IPS-18a (cell line): ENCODE results near the gene RASGEF1B.

Experiments
- H3K27ac ChIP-seq: one replicate; pipeline ENCODE4 v1.5.1; 2013; ENCODE audit warnings: low read length
- H3K27me3 ChIP-seq: one replicate; pipeline ENCODE4 v1.6.1; 2013; ENCODE audit warnings: mild to moderate bottlenecking, low read length; ENCODE audit not compliant: control insufficient read depth, insufficient read depth
- H3K36me3 ChIP-seq: one replicate; pipeline ENCODE4 v1.6.1; 2013; ENCODE audit warnings: low read depth, low read length; ENCODE audit not compliant: control insufficient read depth
- H3K4me1 ChIP-seq: one replicate; pipeline ENCODE4 v1.6.1; 2013; ENCODE audit warnings: low read depth, low read length; ENCODE audit not compliant: control insufficient read depth
- H3K4me3 ChIP-seq: one replicate; pipeline ENCODE4 v1.5.1; 2013; ENCODE audit warnings: low read length
- H3K9ac ChIP-seq: one replicate; pipeline ENCODE4 v1.6.1; 2013; ENCODE audit warnings: mild to moderate bottlenecking, low read length, moderate library complexity
- H3K9me3 ChIP-seq: one replicate; pipeline ENCODE4 v1.6.1; 2013; ENCODE audit warnings: low read depth, low read length; ENCODE audit not compliant: control insufficient read depth

Gene RASGEF1B

GRCh38 chr4:81405900-81406401 is 65.8 kb downstream of the RASGEF1B start:
- no peak overlapping the region for H3K4me3 ChIP-seq
- no peak overlapping the region for H3K9ac ChIP-seq
- H3K27ac ChIP-seq: no peak overlapping the region
- no peaks in the 10 kb centered on the region for H3K36me3 ChIP-seq
- no peaks in the 10 kb centered on the region for H3K4me1 ChIP-seq
- H3K9me3 ChIP-seq: no peaks in the 10 kb centered on the region
- H3K27me3 ChIP-seq: no peaks in the 10 kb centered on the region

GRCh38 chr4:81404741-81405140 is 67.0 kb downstream of the RASGEF1B start:
- Histone ChIP-seq H3K4me1 (no peaks in the 10 kb centered on the region), H3K27ac (no peak overlapping the region), H3K9me3 (no peaks in the 10 kb centered on the region), H3K4me3 (no peak overlapping the region), H3K27me3 (no peaks in the 10 kb centered on the region), H3K36me3 (no peaks in the 10 kb centered on the region), H3K9ac (no peak overlapping the region)

DNA sequence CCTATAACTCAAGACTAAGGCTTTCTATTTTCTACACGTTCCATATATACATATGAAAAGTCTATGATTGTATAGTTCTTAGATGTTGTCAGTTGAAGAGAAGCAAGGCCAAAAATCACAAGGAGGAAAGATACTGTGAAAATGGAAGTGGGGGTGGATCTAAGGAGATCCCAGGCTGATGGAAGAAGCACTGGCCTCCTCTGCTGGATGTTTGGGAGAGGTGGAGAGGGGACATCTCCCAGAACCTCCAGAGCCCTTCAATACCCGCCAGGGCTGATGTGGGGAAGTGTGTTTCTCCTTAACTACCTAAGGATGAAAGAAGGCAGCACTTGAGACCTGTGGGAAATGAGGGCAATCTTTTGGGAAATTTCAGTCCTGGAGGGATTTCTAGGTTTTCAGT is 67.4 kb downstream of the RASGEF1B start:
- Histone ChIP-seq H3K4me3 (no peak overlapping the region), H3K27me3 (no peaks in the 10 kb centered on the region), H3K27ac (no peak overlapping the region), H3K36me3 (no peaks in the 10 kb centered on the region), H3K9ac (no peak overlapping the region), H3K4me1 (no peaks in the 10 kb centered on the region), H3K9me3 (no peaks in the 10 kb centered on the region)

- Histone ChIP-seq H3K36me3 (no peaks in the 10 kb centered on the region), H3K27ac (no peak overlapping the region)
Measured at GRCh38 chr4:81399306-81400086, 72.2 kb downstream of the RASGEF1B start.

GRCh38 chr4:81398379-81398778 is 73.3 kb downstream of the RASGEF1B start:
- Histone ChIP-seq H3K9me3 (no peaks in the 10 kb centered on the region), H3K27me3 (no peaks in the 10 kb centered on the region), H3K27ac (no peak overlapping the region), H3K4me3 (no peak overlapping the region), H3K9ac (no peak overlapping the region), H3K36me3 (no peaks in the 10 kb centered on the region), H3K4me1 (no peaks in the 10 kb centered on the region)

More at GRCh38 chr4:81399306-81400086, 72.2 kb downstream of the RASGEF1B start:
- Histone ChIP-seq H3K9me3 (no peaks in the 10 kb centered on the region), H3K4me3 (no peak overlapping the region), H3K9ac (no peak overlapping the region), H3K4me1 (no peaks in the 10 kb centered on the region), H3K27me3 (no peaks in the 10 kb centered on the region)

- Histone ChIP-seq H3K36me3 (no peaks in the 10 kb centered on the region), H3K27ac (no peak overlapping the region), H3K4me3 (no peak overlapping the region), H3K27me3 (no peaks in the 10 kb centered on the region), H3K4me1 (no peaks in the 10 kb centered on the region), H3K9me3 (no peaks in the 10 kb centered on the region), H3K9ac (no peak overlapping the region)
Measured at GRCh38 chr4:81397635-81398034, 74.1 kb downstream of the RASGEF1B start.

- Histone ChIP-seq H3K36me3 (no peaks in the 10 kb centered on the region), H3K27ac (no peak overlapping the region)
Measured at GRCh38 chr4:81395239-81395638, 76.5 kb downstream of the RASGEF1B start.

DNA sequence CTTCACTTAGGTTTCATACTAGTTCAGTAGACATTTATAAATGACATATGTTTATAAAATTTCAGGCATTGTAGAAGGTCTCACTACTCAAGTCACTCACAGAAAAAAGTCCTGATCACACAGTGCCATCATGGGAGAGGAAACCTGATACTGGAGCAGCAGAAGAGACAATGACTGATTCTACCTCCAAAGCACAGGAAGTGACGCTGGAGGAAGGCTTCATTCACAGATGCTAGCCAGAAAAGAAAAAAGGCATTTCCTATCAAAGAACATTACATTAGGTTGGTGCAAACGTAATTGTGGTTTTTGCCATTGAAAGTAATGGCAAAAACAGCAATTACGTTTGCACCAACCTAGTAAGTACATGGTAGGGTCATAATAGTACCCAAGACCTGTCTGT is 79.5 kb downstream of the RASGEF1B start:
- Histone ChIP-seq H3K4me1 (no peaks in the 10 kb centered on the region), H3K4me3 (no peak overlapping the region), H3K9ac (no peak overlapping the region), H3K9me3 (no peaks in the 10 kb centered on the region), H3K27ac (no peak overlapping the region), H3K27me3 (no peaks in the 10 kb centered on the region), H3K36me3 (no peaks in the 10 kb centered on the region)

More at GRCh38 chr4:81395239-81395638, 76.5 kb downstream of the RASGEF1B start:
- H3K4me3 ChIP-seq: no peak overlapping the region
- no peaks in the 10 kb centered on the region for H3K4me1 ChIP-seq
- H3K27me3 ChIP-seq: no peaks in the 10 kb centered on the region
- no peaks in the 10 kb centered on the region for H3K9me3 ChIP-seq
- no peak overlapping the region for H3K9ac ChIP-seq

GRCh38 chr4:81389720-81390119 is 82.0 kb downstream of the RASGEF1B start:
- H3K9ac ChIP-seq: no peak overlapping the region

DNA sequence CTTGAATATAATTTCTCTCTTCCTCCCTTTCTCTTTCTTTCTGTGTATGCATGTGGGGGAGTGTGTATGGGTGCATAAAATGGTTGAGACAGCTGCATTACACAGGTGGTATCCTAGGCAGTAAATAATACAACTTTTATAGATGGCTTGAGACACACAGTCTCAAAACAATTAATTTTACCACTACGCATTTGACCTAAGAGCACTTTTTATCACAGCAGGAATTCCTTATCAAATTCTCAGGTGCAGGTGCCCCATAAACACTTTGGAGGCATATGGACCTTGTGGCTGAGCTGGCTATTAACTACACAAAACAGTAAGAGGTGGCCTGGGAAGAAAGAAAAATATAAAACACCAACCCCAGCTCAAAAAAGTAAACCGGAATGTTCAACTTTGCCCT is 91.3 kb downstream of the RASGEF1B start:
- Histone ChIP-seq H3K4me1 (no peaks in the 10 kb centered on the region), H3K36me3 (no peaks in the 10 kb centered on the region), H3K27ac (no peak overlapping the region), H3K4me3 (no peak overlapping the region), H3K9me3 (no peaks in the 10 kb centered on the region), H3K27me3 (no peaks in the 10 kb centered on the region), H3K9ac (no peak overlapping the region)

More at GRCh38 chr4:81389720-81390119, 82.0 kb downstream of the RASGEF1B start:
- Histone ChIP-seq H3K4me3 (no peak overlapping the region), H3K4me1 (no peaks in the 10 kb centered on the region), H3K36me3 (no peaks in the 10 kb centered on the region), H3K27me3 (no peaks in the 10 kb centered on the region), H3K27ac (no peak overlapping the region), H3K9me3 (no peaks in the 10 kb centered on the region)

- Histone ChIP-seq H3K36me3 (no peaks in the 10 kb centered on the region), H3K4me1 (no peaks in the 10 kb centered on the region), H3K27me3 (no peaks in the 10 kb centered on the region), H3K4me3 (no peak overlapping the region), H3K27ac (no peak overlapping the region), H3K9me3 (no peaks in the 10 kb centered on the region), H3K9ac (no peak overlapping the region)
Measured at GRCh38 chr4:81378386-81378785, 93.3 kb downstream of the RASGEF1B start.

- Histone ChIP-seq H3K9me3 (no peaks in the 10 kb centered on the region), H3K27me3 (no peaks in the 10 kb centered on the region), H3K4me1 (no peaks in the 10 kb centered on the region), H3K27ac (no peak overlapping the region), H3K9ac (no peak overlapping the region), H3K4me3 (no peak overlapping the region), H3K36me3 (no peaks in the 10 kb centered on the region)
Measured at GRCh38 chr4:81377191-81377590, 94.5 kb downstream of the RASGEF1B start.
